GM12878 (cell line): ENCODE measurements around the gene CTBS. TPM values are rescaled to one million over a fixed set of nuclear protein-coding genes. Genes with fewer than 3 reads are reported as not detected.

ENCODE experiments used
- BCL11A ChIP-seq: IDR thresholded peaks from 2 replicates; pipeline ENCODE4 v1.6.1; 2011; ENCODE audit warnings: low read depth, low read length
- CBFB ChIP-seq: IDR thresholded peaks from 2 replicates; pipeline ENCODE4 v1.6.1; 2016; ENCODE audit warnings: antibody characterized with exemption, low read depth
- DPF2 ChIP-seq: fragments of 450-650 bp; IDR thresholded peaks from 2 replicates; pipeline ENCODE4 v1.6.1; 2017; ENCODE audit warnings: mild to moderate bottlenecking
- FOXK2 ChIP-seq: fragments of 450-650 bp; IDR thresholded peaks from 2 replicates; pipeline ENCODE4 v1.6.1; 2017; ENCODE audit warnings: mild to moderate bottlenecking, moderate library complexity
- HCFC1 ChIP-seq: fragments of 150-350 bp; IDR thresholded peaks from 2 replicates; pipeline ENCODE4 v1.6.1; 2014; ENCODE audit warnings: low read length
- MEF2A ChIP-seq: IDR thresholded peaks from 2 replicates; pipeline ENCODE4 v1.6.1; 2011; ENCODE audit warnings: low read depth, mild to moderate bottlenecking, low read length, moderate library complexity; ENCODE audit not compliant: insufficient read depth
- MEF2B ChIP-seq: fragments of 450-650 bp; IDR thresholded peaks from 2 replicates; pipeline ENCODE4 v1.6.1; 2018; ENCODE audit warnings: mild to moderate bottlenecking, moderate library complexity; ENCODE audit not compliant: partially characterized antibody, poor library complexity, severe bottlenecking
- NFIC ChIP-seq: IDR thresholded peaks from 2 replicates; pipeline ENCODE4 v1.6.1; 2012; ENCODE audit warnings: low read depth, mild to moderate bottlenecking, inconsistent platforms, low read length, moderate library complexity
- NR2C2 ChIP-seq: IDR thresholded peaks from 2 replicates; pipeline ENCODE4 v1.6.1; 2011; ENCODE audit warnings: borderline replicate concordance, low read depth; ENCODE audit not compliant: control insufficient read depth, insufficient read length
- PML ChIP-seq: IDR thresholded peaks from 2 replicates; pipeline ENCODE4 v1.6.1; 2012; ENCODE audit warnings: low read length, inconsistent platforms
- RAD51 ChIP-seq: fragments of 450-650 bp; IDR thresholded peaks from 2 replicates; pipeline ENCODE4 v1.6.1; 2016; ENCODE audit warnings: moderate library complexity, mild to moderate bottlenecking, inconsistent platforms
- RCOR1 ChIP-seq: conservative IDR thresholded peaks from 2 replicates; pipeline ENCODE4 v1.6.1; 2012; ENCODE audit warnings: low read depth, low read length, improper control_type of control experiment
- REST ChIP-seq: IDR thresholded peaks from 2 replicates; pipeline ENCODE4 v1.6.1; 2012; ENCODE audit warnings: mild to moderate bottlenecking, low read depth, low read length
- SPI1 ChIP-seq: IDR thresholded peaks from 2 replicates; pipeline ENCODE4 v1.6.1; 2011; ENCODE audit warnings: low read depth, mild to moderate bottlenecking, low read length, moderate library complexity, borderline replicate concordance; ENCODE audit not compliant: insufficient read depth
- ZBED1 ChIP-seq: IDR thresholded peaks from 2 replicates; pipeline ENCODE4 v1.6.1; 2016; ENCODE audit warnings: borderline replicate concordance
- ZNF217 ChIP-seq: fragments of 450-650 bp; IDR thresholded peaks from 2 replicates; pipeline ENCODE4 v1.6.1; 2017; ENCODE audit warnings: antibody characterized with exemption, mild to moderate bottlenecking
- polyA plus RNA-seq, 11 experiments: library from polyadenylated mRNA; depleted of rRNA in 4 of 11; unstranded in 6 of 11; stranded (reverse) in 5 of 11; fragments of >200 nt; fragmentation: Nextera tagmentation in 4 of 11; fragmentation: Illumina TruSeq in 1 of 11; extraction: Ambion mirVana in 4 of 11; extraction: Trizol in 1 of 11; gene quantifications; 1 replicate in 1 of 11; 2 replicates in 10 of 11; pipeline versions ENCODE4 v1.2.1 to v1.2.3, GENCODE V29; 2011 to 2016; ENCODE audit warnings: inconsistent platforms in 2 of 11, missing spikeins in 2 of 11, low read depth in 1 of 11
- total RNA-seq, 4 experiments: library from RNA; depleted of rRNA in 3 of 4; stranded (reverse); fragments of >200 nt in 3 of 4; fragmentation: Illumina TruSeq in 1 of 4; extraction: Trizol in 1 of 4; gene quantifications; 2 replicates each; pipeline versions ENCODE4 v1.2.1 to v1.2.3, GENCODE V29; 2013 to 2021
- TF ChIP-seq, protein P1 (sequence below): IDR thresholded peaks from 2 replicates; pipeline ENCODE4 v1.6.1; 2011; ENCODE audit warnings: low read depth, low read length, improper control_type of control experiment, borderline replicate concordance

Gene CTBS
- total and polyA plus RNA-seq, 10 of the 15 experiments (the other 5 are each of a cell fraction or from before 2014, with no cell fraction given) = 4.3 to 21.2 (median 12.3) TPM

DNA sequence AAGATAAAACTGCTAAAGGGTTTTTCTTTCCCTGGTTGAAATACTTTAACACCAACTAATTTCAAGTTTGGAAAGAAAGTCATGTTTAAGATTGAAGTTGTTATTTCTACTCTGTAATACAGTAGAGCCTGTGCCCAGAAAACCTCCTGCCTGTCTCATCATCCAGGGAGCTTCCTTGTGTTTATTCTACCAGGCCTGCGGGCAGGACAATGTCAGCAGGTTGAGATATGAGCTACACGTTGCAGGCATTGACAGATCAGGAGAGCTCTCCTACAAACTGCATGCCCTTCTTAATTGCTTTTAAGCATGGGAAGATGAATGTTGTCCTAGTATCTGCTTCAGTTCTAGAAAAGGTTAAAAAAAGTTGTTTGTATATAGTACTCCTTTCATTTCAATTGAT, 43.1 kb upstream of the CTBS start (continued):
- TF ChIP-seq CBFB (no peak), DPF2 (no peak), FOXK2 (no peak), RCOR1 (no peak), MEF2B (no peak), PML (no peak), REST (no peak), ZNF217 (no peak), MEF2A (no peak), ZBED1 (no peak), HCFC1 (no peak), NFIC (no peak), SPI1 (no peak), BCL11A (no peak), NR2C2 (no peak), RAD51 (no peak)
- TF ChIP-seq, protein P1, sequence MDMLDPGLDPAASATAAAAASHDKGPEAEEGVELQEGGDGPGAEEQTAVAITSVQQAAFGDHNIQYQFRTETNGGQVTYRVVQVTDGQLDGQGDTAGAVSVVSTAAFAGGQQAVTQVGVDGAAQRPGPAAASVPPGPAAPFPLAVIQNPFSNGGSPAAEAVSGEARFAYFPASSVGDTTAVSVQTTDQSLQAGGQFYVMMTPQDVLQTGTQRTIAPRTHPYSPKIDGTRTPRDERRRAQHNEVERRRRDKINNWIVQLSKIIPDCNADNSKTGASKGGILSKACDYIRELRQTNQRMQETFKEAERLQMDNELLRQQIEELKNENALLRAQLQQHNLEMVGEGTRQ = no peak
